HG02763 (cell line): ENCODE data around the gene JAML.

Source experiments
- ATAC-seq: cut with Tn5 transposase; IDR thresholded peaks from one replicate; pipeline ENCODE4 v1.9.1; 2021; ENCODE audit warnings: mild to moderate bottlenecking, moderate library complexity; ENCODE audit not compliant: unreplicated experiment

The JAML gene

DNA sequence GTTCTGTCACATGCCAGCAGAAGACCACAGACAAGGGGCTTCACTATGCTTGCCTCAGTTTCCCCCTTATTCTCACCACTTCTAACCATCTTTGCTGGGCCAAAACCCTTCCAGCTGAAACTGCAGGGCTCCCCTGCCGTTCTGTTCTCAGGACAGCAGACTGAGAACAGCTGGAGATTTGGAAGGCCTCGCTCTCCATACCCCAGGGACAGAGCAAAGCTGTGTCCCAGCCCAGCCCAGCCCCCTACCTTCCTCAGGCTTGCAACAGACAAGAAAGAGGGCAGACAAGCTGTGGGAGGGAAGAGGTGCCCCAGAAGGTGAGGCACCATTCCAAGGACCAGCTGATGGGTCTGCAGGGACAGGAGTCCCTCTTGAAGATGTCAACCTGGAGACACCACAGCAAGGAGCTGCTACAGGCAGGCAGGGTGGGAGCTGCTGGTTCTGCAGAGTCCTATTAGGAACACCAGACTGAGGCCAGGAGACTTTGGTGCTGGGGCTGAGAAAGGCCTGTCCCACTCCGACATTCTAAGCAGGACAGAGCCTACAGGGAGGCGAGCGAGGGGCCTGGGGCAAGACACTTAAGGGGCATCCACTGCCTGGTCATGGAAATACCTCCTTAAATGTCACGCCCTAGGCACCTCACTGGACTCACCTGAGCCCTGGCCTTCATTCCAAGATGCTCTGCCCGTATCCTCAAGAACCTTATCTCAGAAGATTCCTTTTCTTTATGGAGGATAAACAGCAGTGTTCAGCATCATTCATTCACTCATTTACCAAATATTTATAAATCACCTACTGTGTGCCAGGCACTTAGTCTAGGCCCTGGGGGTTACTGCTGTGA lies 55.3 kb downstream of the JAML start:
- no peak for ATAC-seq

DNA sequence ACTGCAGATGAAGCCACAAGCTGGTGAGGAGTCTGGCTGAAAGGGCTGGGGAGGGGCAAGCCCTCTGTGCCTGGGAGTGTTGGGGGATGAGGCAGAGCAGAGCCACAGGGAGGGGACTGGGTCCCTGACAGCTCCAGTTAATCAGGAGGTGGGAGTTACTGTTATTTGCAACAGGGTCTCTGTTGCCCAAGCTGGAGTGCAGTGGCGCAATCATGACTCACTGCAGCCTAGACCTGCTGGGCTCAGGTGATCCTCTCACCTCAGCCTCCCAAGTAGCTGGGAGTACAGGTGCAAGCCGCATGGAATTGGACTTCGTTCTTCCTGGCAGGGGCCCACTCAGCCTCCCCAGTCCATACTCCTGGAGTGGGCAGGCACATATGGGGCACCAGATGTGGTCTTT lies 56.1 kb downstream of the JAML start:
- no peak for ATAC-seq

DNA sequence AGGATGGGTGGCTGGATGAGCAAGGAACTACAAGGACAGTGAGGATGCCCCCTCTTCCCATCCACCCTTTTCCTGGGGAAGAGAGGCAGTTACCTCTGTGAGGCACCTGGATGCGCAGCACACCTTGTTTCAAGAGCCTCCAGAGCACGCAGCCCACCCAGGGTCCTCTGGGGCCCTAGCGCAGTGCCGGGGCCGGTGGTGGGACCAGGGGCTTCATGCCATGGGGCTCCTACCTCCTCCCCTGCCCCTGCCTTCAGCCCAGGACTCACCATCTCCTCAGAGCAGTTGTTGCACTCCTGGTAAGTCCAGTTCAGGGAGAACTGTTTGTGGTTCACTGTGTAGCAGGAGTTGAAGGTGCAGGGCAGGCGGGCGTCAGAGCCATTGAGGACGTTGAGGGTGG lies 56.5 kb downstream of the JAML start:
- ATAC-seq: no peak

DNA sequence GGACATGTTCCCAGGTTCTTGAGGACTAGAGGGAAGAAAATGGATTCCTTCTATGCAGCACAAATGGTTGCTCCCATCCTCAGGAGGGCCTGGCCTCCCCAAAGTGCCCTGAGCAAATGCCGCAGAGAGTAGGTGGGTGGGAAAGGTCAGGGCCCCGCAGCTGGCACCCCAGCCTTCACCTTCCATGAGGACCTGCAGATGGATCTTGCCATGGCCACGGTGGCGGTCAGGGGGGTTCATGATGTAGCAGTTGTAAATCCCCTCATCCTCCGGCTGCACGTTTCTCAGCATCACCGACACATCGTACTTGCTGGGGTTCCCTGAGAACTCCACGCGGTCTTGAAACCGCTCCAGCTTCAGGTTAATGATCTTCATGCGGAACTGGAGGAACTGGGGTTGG lies 56.9 kb downstream of the JAML start:
- ATAC-seq: no peak

DNA sequence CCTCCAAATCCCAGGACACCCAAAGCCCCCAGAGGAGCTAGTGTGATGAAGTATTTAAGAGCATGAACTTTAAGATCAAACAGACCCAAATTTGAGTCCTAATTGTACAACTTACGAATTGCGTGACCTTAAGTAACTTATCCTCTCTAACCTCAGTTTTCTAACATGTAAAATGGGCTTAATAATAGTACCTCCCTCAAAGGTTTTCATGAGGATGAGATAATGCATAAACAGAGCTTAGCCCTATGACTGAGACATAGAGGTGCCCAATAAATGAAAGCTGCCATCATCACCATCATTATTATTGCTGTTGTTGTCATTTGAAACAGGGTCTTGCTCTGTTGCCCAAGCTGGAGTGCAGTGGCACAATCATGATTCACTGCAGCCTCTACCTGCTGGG lies 57.6 kb downstream of the JAML start:
- ATAC-seq: no peak

DNA sequence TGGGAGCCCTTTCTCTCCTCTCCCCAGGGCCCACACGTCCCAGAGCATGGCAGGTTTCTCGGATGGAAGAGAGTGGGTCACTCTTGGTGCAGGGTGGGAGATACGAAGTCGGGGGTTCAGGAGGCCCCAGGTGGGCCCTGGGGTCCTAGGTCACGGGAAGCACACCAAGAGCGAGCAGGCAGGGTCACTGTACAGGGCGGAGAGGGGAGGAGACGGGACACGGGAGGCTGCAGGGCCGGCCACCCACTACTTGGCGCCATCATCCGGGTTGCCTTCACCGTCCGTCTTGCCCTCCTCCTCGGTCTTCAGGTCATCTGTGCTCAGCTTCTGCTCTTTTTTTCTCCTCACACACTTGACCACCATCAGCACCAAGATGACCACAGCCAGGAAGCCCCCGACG lies 58.2 kb downstream of the JAML start:
- ATAC-seq: no peak

DNA sequence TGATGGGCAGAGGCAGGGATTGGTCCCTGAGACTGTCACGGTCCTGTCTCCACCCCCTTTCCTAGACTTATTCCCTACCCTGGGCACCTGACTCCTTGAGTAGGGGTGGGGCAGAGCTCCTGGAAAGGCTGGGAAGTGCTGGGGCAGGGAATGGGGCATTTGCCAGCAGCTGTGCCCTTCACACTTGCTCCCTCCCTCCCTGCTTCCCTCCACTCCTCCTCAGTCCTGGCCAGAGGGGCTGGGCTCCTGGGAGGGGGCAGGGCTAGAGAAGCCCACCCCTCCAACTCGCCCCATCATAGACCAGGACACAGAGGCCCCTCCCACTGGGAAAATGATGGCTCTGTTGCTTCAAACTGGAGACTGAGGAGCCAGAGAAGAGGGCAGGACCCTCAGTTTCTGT lies 59.9 kb downstream of the JAML start:
- ATAC-seq: no peak

DNA sequence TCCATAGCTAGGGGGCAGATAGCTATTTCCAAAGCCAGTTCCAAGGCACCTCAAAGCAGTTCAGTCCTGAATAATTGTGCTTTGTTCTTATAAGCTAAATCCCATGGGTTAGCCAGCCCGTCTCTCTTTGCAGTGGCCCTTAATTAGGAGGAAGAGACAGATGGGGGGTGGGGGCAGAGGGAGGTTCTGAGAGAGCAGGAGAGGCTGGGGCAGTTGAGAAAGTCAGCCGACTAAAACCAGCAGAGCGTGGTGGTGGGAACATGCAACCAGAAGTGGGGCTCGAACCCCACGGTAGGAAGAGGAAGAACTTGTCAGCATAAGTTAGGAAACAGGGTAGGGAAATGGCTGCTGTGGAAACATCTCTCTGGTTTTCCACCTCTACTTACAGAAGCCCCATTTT lies 61.3 kb downstream of the JAML start:
- ATAC-seq: no peak

DNA sequence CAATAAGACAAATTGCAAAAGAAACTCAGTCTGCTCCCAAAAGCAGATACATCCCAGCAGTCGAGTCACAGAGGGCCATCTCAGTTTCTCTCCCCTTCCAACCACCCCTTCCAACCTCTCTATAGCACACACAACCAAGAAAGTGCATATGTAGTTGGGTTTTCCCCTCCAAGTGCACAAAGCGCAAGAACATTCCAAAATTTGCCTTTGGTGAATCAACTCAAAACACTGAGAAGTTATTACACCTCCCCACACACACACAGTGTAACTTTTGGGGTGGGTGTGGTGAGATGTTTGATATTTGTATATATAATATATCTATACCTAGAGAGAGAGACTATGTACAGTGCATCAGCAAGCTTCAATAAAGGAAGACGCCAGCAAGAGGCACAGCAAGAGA lies 62.0 kb downstream of the JAML start:
- no peak for ATAC-seq

DNA sequence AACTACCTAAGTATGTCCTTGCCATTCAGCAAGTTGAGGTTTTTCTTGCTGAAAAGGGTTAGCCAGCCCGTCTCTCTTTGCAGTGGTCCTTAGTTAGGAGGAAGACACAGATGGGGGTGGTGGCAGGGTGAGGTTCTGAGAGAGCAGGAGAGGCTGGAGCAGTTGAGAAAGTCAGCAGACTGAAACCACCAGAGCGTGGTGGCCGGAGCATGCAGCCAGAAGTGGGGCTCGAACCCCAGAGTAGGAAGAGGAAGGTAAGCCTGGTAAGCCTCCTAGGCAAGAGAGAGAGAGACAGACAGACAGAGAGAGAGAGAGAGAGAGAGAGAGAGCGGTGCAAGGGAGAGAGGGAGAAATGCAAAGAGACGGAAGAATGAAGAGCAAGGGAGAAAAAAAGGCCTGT lies 63.0 kb downstream of the JAML start:
- ATAC-seq: no peak

DNA sequence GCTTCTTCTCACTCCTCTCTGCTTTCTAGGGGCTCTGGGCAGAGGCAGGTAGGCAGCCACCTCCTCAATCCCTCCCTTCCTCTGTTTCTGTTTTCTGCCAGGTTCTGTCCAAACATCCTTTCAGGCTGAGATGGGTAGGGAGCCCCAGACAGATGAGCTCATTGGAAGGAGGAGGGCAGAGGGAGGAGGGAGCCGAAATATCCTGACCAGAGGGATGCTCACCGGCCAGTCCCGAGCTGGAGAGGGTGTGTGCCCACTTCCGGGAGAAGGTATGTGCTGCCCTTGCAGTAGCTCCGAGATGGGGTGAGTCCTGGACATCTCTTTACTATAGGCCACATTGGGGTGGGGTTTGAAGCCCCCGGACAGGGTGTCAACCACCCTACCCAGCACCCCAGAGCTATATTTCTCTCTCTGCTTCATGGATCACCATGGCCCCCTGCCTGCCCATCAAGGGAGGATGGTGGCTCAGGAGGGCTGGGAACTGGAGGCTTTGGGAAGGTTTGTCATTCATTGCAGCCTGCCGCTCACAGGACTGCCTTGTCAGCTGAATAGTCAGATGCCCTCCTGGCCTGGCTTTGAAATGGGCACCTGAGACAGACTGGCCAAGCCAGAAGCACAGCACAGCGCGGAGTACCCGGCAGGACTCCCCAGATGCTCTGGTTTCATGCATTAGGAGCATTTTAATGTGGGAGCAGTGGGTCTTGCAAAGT lies 67.5 kb downstream of the JAML start:
- no peak for ATAC-seq

DNA sequence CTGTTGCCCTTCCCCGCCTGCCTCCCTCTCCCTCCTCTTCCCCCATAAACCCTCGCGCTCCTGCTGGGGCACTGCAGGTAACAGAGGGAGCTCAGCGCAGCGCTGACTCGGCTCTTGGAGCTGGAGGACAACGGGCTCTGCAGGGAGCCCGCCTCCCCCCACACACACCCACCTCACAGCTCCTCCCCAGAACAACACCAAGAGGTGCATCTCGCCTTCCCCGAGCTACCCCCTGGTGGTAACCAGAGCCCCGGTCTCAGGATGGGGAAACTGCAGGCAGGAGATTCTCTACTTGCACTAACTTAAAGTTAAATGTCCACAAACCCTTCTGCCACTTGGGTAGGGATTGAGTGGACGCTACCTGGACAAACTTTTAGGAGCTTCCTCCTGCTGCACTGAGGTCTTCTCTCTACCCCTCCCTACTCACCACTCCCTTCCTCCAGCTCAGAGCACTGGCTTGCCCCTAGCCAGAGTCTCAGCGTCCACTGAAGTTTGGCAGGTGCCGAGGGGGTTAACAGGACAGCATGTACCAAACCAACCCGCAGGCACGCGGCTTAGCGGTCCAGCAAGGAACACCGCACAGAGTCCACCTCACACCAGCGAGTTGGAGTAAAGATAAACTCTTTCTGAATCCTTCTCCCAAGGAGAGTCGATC lies 68.2 kb downstream of the JAML start:
- no peak for ATAC-seq

DNA sequence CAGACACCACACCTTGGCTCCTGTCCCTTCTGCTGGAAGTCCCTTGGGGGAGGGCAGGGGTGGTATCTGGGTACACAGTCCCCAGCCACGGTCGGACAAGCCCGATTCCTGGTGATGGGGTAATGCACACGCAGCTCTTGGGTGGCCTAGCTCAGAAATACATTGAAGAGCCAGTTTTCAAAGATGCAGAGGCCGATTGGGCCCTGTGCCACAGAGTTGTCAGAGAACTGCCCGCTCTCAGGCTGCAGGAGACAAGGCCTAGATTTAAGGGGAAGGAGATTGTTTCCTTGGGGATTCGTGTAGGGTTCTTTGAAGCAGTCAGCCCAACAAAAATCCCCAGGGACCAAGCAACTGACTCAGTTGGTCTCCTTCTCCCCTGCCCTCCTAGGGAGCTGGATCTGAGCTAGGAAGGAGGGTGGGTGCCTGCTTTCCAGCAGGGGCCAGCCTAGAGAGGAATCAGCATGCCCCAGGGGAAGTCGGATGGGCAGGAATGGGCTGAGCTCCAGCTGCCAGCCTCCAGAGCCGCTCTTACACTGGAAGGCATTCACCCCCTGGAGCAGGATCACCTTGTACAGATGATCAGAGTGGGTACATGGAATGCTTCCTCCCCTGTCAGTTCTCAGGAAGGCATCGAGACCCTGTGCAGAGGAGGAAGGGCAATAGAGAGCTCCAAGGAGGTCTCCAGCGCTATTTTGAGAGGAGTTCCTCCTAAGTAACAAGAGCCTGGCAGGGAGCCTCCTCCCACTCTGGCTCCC lies 68.9 kb downstream of the JAML start:
- ATAC-seq: no peak

DNA sequence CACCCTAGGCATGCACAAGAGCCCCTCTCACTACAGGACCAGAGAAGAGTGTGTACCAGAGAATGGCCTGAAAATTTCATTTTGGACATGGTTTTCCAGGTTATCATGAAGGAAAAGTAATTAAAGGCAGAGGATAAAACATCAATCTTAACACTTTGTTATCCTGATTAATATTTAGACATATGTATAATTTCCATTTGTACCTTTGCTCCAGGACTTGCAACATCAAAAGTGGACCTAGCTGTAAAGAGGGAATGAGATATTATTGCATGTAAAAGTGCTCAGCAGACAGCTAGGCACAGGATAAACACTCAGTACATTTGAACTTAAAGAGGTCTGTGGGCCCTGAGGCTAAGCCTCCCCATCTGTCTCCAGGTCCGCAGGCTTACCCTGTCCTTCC lies 70.2 kb downstream of the JAML start:
- no peak for ATAC-seq

DNA sequence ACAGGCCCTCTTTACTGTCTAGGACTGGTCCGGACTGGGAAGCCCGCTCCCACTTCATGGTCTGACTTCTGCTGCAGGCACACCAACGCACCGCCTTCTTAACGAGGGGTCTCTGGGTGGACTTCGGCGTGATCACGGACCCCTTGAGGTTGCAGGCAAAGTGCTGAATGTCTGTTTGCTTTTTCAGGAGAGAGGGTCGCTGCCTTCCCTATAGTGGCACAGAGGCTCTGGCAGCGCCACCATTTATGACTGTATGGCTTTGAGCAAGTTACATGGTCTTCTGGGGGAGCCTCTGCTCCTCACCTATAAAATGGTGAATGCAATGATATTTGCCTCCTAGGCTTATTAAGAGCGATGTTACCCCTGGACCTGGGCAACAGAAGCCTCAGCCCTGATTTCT lies 70.8 kb downstream of the JAML start:
- ATAC-seq: no peak

DNA sequence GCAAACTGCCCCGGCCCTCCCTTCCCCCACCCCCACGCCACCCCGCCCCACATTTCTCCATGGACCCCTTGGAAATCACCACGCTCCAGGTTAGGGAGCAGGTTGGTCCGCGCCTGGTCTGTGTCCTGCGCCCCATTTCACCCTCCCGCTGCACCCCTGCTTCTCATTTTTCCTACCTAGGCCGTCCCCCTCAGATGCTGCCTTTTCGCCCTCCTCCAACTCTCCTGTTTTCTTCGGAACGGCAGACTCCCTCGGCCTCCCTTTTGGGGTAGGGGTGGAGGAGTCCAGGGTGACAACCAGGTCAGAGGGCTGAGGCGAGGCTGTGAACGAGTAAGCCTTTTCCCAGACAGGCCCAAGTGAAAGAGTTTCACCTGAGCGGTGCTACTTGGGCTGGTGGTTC lies 71.3 kb downstream of the JAML start:
- no peak for ATAC-seq

DNA sequence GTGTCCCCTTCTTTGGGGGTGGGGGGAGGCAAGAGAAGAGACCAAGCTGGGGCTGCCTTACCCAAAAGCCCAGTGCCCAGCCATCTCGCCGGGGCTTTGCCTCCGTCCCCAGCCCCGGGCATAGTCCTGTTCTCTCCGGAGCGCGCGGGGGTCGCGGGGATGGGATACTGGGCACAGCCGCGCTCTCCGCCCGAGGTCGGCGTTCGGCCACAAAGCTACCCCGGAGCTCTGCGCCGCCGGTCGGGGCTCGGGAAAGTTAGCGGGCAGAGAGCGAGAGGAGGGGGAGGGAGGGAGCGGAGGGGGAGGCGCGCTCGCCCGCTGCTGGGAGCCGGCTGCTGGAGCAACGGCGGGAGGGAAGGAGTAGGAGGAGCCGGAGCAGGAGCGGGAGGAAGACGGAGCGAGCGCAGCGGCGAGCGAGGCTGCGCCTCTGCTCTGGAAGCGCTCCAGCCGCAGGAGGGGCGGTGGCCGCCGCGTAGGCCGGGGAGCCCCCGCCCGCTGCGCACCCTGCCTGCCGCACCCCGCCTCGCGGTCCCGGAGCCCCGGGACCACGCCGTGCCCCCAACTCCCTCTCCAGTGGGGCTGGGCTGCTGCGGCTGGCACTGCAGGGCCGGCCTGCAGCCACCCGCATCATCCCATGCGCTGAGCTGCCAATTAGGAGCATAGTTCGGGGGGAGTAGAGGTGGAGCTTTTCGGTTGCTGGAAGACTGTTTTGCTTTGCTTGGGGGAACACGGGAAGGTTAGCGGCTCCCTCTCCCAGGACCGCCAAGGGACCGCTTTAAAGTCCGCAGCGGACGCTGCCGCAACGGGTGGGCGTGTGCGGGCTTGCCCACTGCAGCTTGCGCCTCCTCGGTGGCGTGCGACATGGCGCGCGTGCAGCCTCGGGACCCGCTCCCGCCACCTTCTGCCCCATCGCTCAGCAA lies 72.0 kb downstream of the JAML start, which contains the start of gene SCN4B:
SCN4B (minus strand) TSS at position 272 of the 920 bp plus-strand sequence; CDS start at position 122, 150 bp downstream.
- ATAC-seq: no peak

DNA sequence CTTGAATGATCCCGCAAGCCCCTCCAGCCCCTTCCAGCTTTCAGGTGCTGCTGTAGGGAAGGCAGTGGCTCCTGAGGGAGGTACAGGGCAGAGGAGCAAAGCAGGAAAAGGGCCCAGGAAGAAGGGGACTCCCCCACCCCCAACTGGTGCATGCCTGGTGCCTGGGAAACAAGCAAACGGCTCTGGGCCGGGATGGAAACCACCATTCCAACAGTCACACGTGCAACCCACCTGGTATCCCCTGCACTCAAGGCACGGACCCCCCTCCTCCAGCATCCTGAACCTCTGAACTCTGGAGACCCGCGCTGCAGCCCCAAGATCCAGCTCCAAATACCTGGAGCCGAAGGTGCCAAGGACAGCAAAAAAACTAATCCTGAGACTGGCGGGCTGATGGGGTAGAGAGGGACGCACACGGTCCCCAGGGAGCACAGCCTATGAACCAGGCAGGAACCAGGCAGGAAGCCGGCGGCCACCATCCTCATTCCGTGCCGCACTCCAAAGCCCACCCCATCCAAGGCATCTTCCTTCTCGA lies 72.7 kb downstream of the JAML start:
- no peak for ATAC-seq

DNA sequence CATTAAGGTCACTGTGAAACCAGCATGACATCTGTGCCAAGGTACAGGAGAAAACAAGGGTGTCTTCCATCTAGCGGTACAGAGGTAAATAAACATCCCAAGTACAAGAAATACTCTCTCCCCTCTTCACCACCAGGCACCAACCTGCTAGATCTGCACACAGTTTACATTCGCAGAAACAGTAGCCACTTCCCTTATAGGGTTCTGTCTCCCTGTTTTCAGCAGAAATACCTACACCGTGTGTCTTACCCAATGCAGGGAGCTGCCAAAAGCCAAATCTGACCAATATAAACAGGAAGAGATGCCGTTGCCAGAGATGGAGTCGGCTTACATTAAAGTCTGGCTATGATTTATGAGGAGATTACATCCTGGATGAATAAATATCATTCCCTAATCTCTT lies 73.4 kb downstream of the JAML start:
- ATAC-seq: no peak

DNA sequence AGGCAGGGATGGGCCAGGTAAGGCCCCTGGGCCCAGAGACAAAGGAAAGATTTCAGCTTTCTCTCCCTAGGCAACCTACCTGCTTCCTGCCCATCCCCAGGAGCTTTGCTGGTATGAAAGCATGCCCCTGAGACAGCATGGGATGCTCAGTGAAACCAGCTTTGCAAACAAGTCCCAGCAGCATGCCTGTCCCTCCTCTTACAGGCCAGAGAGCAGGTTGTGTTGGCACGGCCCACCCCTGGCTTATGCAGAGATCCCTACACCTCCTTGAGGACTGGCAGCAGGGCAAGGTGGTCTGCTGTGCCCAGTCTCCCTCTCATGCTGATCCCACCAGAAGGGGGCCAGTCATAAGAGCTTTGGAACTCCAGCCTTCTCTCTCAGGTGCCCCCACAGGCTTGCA lies 75.3 kb downstream of the JAML start:
- ATAC-seq: no peak
